ENCODE results near the gene EIF4EBP2.

Gene EIF4EBP2

DNA sequence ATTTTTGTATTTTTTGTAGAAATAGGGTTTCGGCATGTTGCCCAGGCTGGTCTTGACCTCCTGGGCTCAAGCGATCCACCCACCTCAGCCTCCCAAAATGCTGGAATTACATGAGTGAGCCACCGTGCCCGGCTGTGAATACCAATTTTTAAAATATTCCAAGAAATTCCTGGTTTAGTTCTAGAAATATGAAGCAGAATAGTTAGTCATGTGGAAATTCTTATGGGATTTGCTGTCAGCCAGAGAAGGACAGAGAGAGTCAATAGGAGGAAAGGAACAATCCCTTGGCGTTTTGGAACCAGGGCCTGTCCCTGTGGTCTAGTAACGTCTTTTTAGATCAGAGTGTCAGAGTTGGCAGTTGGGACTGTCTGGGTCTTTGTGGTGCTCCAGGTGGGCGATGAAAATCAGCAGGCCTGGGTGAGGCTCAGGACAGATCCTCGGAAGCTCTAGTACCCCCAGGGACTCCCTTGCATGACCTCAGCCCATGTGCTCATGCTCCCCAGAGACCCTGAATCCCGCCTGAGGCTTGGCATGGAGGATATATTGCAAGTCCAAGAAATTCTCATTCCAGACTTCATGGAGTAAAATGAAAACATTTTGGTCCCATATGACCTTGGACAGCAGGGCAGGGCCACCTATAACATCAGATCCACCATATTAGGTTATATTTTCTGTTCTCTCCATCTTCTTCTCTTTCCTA is 29.8 kb downstream of the EIF4EBP2 start:
- no peak for DNase-seq

DNA sequence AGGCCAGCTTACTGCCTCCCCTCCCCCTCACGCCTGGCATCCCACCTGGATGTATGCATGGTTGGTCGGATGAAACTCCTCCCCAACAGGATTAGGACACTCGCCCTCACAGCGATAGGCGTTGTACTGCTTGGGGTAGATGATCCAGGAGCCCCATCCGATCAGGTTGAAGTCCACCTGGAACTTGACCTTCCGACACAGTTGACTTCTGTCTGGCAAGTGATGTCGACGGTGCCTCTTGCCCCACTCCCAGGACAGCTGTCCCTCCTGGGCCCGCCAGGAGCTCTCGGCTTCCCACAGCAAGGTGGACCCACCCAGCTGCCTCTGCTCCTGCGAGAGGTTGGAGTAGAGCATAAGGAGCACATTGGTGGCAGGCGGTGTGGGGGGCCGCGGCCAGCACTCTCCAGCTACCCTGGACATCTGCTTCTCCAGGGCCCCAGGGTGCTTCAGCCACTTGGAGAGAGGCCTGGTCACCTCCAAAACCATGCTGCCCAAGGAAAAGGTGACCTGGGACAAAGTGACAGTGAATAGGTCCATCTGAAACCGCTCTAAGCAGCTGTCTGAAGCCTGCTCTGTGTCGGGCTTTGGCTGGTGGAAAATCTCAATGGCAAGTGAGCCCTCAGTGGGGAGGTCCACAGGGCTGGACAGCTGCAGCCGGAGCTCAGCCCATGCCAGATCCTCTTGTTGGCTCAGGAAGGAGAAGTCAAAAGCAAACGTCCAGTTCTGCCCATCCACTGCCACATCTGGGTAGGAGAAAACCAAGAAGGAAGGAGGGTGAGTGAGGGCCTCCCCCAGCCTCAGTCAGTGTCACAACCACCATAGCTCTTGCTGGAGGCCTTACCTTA is 31.5 kb downstream of the EIF4EBP2 start:
- no peak for DNase-seq

DNA sequence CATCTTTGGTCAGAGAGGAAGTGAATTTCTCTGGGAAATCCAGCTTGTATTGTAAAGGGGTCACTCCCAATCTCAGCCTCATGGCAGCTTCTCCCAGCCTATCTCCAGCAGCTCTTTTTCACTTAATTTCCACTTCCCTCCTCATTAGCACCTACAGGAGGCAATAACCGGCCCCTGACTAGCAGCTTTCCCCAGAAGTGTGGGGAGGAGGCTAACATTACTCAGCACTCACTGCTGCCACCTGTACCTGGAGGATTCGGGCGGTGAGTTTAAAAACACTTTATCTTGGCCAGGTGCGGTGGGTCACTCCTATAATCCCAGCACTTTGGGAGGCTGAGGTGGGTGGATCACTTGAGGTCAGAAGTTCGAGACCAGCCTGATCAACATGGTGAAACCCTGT is 33.8 kb downstream of the EIF4EBP2 start:
- no peak for DNase-seq

DNA sequence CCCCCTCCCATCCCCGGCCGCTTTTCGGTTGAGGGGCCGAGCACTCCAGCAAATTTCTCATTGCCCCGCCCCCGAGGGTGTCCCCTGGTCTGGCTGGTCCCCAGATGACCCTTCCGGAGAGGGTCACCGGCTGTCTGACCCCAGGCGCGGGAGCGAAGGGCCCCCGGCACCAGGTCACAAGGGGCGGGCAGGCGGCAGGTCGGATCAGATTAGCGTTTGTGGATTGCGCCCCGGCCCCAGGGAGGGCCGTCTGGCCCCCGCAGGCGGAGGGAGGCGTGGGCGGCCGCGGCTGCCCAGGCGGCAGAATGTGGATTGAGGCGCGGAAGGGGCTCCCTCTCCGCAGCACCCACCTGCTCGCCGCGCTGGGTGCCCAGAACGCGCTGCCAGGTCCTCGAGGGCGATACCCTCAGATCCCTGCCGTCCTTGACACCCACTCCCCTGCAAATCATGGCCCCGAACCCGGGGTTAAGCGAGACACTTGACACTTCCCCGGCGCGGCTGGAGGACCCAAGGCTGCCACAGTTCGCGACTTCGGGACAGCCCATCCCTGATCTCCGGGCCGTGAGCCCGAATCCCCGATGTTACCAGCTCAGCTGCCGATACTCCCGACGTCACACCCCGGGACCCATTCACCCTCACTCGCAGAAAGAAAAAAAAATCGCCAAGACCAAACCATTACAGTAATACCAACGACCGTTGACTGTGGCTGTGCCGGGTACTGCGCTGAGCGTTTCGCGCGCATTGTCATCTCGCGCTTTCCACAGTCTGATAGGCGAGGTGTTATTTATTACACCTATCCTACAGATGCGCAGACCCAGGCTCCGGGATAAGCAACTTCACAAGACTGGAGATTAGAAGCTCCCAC is 36.6 kb downstream of the EIF4EBP2 start:
- DNase-seq, result peak; percentile 10 to 21

DNA sequence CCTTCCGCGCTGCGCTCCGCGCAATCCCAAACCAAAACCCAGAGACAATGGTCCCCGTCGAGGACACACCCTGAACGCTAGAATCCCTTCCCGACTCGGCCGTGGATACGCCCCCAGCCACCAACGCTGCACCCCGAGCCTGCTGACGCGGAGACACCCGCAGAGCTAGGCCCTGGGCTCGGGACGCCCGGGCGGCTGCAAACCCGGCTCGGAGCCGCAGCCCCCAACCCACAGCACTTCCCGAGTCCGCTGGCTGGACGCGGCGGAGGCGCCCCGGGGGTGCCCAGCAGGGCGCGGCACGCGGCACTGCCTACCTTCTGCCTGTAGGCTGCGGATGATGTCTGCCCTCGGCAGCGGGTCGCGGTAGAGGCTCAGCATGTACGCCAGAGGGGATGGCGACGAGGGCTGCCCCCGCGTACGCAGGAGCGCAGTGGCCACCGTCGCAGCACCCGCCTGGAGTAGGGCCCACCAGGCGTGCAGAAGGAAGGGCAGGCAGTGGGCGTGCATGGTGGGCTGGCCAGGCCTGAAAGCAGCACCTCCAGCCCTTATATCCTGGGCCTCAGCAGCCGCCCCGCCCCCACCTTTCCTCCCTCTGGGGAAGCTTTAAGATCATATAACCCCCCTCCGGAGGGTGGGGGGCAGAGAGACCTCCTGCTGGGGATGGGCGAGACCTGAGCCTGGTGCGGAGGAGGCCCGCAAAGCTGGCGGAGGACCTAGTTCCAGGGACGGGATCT is 37.4 kb downstream of the EIF4EBP2 start, which contains the start of gene NODAL:
Gene NODAL (minus strand): TSS at position 521 of the 734 bp plus-strand sequence. CDS start 14 bp downstream, at position 507.
- DNase-seq, result peak in 1 of 2 experiments; percentile 4

DNA sequence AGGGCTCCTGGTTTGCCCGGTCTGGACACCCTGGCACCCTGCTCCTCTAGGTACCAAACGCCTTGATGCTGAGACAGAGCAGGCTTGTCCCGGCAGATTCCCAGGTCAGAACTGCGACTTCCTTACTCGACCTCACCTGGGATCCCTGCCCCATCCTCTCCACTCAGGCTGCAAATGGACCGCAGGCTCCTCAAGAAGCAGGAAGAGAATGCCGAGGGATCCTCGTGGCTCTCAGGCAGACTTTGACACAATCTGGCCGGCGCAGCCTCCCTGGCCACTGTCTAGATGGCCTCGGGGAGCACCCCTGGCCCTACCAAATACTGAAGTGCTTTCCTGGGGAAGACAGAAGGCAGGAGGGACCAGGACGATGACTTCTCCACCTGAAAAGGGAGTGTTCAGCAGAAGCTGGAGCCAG is 38.0 kb downstream of the EIF4EBP2 start:
- no peak for DNase-seq

DNA sequence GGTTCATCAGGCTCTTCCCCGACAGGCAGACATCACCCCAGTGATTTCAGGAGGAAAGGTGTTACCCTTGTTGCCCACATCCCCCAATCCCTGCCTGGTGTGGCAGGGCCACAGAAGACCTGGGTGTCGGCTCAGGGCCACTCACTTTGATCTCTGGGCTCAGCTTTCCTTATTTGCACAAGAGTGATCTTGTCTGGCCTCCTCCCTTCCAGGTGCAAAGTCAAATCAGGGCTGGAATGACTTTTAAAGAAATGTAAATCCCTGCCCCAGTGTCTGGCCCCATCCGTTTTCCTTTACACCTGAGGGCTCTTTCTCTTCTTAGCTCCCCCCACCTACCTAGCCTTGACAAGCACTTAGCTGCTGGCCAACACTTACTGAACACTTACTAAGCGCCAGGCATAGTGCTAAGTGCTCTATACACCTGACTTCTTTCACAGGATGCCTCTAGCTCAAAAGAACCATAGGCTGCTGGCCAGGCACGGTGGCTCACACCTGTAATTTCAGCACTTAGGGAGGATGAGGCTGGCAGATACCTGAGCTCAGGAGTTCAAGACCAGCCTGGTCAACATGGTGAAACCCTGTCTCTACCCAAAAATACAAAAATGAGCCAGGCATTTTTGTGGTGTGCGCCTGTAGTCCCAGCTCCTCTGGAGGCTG is 38.5 kb downstream of the EIF4EBP2 start:
- DNase-seq, result no peak

DNA sequence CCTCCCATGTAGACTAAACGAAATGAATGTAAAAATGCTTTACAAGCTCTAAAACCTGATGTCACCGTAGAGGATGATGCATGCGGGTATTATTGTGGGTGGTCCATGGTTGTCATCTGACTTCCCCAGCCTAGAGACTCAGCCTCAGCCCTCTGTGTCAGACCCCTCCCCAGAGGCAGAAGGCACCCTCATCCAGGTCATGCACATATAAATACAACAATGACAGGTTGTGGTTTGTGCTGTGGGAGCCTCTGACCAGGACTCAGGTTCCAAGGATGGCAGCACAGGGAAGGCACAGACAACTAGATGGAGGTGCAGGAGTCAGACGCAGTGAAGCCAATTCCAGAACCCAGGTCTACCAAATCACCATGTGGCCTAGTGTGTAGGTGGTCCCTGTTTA is 40.8 kb downstream of the EIF4EBP2 start:
- DNase-seq, result no peak

DNA sequence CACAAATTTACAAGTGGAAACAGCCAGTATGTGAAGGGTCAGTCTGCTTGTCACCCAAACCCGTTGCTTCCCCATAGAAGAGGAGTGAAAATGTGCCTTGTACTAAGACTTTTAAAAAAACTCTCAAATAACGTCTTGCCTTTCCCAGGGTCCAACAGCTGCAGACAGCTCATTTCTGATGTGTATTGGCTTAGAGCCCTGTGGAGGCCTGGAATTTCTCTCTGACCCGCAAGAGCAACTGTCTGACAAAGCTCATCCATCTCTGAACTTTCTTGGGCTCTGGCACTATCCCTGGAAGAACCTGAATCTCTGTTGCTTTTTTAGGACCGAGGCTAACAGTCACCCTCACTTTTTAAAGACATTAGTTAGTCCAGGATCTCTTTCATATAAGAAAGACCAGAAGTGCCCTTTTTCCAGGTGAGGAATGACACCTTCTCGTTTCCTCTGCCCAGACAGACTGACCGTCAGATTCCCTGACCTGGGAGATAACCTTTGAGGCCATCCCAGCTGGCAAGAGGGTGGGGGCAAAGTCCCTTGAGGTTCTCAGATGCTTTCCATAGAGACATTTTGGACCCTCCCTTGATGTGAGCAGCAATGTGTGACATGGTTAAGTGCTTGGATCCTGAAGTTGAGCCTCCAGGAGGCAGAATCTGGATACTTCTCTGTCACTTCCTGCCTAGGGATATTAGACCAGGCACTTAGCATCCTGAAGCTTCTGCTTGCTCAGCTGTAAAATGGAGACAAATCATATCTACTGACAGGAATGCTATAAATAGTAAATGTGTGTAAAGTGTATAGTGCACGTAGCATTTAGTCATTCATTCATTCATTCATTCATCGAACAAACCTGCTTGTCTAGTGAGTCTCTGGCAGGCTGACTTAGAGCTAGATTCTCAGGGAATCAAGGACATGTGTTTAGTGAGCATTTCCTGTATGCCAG is 42.0 kb downstream of the EIF4EBP2 start:
- DNase-seq, result no peak

DNA sequence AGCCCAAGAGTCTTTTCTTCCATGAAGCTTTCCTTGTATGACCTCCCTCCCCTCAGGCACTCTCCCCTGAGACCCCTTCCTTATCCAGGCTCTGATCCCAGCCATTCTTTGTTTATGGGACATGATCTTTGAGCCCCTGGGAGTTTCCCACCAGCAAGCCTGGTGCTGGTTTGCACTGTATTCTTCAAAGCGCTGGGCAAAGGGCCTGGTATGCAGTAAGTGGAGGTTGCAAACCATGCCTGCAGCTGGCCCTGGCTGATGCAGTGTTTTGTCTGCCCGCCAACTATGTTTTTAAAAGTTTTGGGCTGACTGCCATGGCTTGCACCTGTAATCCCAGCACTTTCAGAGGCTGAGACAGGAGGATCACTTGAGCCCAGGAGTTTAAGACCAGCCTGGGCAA is 44.3 kb downstream of the EIF4EBP2 start:
- no peak for DNase-seq

DNA sequence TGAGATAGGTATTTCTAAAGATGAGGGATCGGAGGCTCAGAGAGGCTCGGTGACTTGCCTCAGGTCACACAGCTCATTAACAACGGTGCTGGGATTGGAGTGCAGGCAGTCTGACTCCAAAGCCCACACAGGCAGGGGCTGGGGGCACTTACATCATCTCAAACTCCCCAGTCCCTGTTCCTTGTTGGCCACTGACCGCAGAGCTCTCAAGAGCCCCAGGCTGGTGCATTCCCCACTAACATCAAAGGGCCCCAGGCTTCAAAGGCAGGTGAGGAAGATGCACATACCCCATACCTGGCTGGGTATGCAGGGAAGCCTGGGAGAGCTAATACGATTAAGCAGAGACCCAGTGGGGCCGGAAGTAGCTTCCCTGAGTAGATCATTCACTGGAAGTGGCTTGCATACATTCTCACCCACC is 51.3 kb downstream of the EIF4EBP2 start:
- DNase-seq, result no peak

DNA sequence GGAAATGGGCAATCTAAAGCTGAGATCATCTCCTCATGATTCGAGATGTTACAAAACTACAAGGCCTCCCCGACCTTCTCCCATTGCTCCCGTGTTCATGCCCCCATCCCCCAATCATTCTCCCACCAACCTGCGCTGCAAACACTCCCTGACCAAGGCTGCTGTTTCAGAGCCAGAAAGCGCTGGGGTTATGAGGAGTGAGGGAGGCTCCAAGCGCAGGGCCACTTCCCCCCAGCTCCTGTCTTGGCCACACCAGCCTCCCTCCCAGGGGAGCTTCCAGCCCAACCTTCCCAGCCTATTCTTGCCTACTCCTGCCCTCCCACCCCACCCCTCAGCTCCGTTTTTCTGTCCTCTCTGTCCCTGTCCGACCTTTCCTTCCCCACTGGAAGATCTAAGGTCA is 52.2 kb downstream of the EIF4EBP2 start:
- no peak for DNase-seq

DNA sequence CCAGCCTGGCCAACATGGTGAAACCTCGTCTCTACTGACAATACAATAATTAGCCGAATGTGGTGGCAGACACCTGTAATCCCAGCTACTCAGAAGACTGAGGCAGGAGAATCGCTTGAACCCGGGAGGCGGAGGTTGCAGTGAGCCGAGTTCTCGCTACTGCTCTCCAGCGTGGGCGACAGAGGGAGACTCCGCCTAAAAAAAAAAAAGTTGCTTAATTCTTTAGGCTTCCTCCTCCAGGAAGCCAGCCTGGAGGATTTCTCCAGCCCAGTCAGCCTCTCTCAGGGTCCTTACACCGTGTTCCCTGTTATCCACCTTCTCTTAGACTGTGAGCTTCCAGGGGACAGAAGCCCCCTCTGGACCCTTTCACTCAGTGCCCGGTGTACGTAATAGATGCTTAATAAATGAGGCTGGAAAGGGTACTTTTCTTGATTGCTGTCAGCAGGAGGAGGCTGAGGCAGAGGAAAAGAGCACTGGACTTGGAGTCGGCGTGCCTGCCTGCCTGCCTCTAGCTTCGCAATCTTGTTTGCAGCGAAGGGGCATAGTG is 53.9 kb downstream of the EIF4EBP2 start:
- DNase-seq, result no peak

DNA sequence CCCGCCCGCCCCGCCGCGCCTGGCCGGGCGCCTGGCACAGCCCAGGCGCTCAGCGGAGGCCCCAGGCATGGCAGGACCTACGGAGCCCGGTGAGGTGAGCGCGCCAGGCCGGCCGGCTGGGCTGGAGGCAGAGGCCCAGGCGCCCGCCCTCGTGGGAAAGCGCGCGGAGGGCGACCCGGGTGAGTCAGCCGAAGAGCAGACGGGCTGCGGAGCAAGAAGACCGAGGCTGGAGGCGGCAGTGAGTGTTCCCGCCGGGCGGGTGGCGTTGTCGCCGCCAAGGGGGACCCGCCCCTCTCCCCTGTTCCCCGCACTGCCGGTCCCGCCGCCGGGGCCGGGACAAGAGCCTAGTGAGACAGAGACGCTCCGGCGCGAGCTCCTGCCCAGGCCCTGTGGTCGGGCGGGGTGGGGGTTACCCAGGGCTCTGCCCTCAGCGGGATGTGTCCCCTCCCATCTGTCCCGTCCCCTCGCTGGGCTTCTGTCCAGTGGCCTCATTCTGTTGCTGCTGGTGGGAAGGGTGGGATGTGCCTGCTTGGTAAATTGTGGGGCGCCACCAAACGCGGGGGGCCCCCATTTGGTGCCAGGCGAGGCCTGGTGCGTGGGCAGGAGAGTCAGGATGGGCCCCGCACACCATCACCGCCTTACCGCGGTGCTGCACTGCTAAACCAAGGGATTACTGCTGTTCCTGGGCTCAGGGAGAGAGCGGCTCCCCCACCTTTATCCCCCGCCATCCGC is 54.5 kb downstream of the EIF4EBP2 start:
- peak; percentile 56 to 64 for DNase-seq

DNA sequence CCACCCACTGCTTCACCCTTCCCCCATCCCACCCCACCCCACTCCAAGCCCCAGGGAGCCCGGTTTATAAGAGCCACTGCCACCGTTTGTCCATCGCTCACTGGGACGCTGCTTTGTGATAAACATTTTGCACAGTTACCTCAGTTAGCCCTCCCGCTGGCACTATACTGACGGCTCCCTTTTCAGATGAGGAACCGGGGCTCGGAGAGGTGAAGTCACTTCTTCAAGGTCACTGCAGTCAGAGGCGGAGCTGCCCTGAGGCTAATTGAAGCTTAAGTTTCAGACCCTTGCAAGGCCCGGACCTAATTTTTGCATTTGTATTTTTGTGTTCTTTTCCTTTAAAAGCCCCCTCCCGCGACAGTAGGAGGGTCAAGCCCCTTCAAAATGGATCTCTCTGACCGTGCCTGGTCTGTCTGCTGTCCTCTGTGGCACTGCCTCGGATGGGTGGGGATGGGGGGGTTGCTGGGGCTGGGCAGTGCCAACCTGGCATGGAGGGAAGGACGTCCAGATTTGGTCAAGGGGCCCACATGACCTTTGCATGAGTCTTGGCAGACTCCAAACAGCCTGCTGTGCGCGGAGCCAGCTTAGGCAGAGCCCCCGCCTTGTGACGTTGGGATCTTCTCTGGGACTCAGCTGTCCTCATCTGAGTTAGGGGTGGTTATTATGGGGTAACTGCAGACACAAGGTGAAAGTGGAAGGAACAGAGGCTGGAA is 55.3 kb downstream of the EIF4EBP2 start:
- no peak for DNase-seq

DNA sequence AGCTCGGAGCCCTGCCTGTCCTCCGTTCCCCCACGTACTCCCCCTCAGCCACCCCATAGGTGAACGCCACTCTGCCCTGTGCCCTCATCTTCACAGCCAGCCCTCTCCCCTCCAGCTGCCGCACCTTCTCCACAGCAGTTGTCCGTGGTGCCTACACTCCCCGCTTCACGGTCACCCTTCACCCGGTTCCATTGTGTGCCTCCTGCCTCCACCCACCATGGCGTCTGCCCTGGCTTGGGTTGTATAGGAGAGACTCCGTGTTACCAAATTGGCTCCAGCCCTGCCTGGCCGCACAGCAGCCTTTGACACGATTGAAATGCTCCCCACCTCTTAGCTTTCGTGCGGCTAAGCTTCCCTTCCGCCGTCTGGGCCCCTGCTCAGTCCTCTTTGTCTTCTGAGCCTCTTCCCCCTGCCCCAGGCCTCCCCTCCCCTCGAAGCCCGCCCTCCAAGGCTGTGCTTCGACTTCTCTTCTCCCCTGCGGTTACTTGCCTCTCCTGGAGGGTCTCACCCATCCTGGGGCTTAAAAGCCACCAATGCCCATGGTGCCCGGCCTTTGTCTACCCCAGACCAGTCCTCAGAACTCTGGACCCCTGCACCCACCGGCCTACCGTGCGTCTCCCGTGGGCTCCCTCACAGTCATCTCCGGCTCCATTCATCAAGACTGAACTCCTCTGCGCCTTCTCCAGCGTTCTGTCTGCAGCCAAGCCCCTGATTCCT is 56.0 kb downstream of the EIF4EBP2 start:
- DNase-seq, result no peak

DNA sequence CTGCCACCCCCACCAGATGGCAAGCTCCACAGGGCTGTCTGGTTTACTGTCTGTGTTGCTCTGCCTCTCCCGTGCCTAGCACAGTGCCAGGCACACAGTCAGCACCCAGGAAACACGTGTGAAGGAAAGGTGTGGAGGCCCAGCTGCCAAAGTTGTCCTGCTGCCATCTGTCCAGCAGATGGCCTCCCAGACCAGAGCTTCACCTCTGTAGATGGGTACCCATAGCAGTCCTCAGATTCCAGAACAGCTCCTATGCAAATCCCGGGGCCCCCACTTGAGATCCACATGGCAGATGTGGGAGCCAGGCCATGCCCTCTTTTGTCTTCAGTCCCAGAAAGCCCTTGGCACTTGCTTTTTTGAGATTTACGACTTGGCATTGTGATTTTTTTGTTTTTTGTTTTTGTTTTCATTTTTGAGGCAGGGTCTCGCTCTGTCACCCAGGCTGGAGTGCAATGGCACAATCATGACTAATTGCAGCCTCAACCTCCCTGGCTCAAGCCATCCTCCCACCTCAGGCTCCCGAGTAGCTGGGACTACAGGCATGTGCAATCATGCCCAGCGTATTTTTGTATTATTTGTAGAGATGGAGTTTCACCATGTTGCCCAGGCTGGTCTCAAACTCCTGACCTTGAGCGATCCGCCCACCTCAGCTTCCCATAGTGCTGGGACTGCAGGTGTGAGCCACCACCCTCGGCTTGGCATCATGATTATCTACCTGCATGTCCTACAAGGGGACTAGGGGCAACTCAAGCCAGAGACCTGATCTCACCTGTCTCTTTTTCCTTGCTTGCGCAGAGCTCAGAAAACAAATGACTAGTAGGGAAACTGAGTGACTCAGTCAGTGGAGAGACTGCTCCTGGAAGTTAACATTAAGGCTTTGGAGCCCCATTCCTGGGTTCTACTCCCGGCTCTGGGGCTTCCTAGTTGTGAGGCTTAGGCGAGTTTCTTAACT is 57.7 kb downstream of the EIF4EBP2 start:
- DNase-seq, result peak; percentile 55 to 67
